Loucy (cell line): ENCODE measurements around the gene TRA2B.

Experiments used
- CTCF ChIP-seq: fragments of 200-600 bp; sonication (generic); conservative IDR thresholded peaks from 2 replicates; pipeline ENCODE4 v1.5.1; 2014; ENCODE audit warnings: mild to moderate bottlenecking, antibody characterized with exemption, low read length
- EZH2phosphoT487 ChIP-seq: fragments of 200-600 bp; IDR thresholded peaks from 2 replicates; pipeline ENCODE4 v1.6.1; 2018; ENCODE audit warnings: antibody characterized with exemption, mild to moderate bottlenecking, moderate library complexity, borderline replicate concordance

- TF ChIP-seq CTCF (peak; percentile 94), EZH2phosphoT487 (no peak)
Observed at GRCh38 chr3:185976977-185977678, 39.3 kb upstream of the TRA2B start.
